ENCODE data around the gene CEP63. TPM values are rescaled to one million over a fixed set of nuclear protein-coding genes. Genes with fewer than 3 reads are reported as not detected.
"Not testable (repeated sequence)": the region's sequence is repeated elsewhere in the genome, so short reads cannot be mapped to it uniquely, and the experiment has no call there.

CEP63 gene
- total RNA-seq, 1 donor from 2014 or later = 26.3 TPM

DNA sequence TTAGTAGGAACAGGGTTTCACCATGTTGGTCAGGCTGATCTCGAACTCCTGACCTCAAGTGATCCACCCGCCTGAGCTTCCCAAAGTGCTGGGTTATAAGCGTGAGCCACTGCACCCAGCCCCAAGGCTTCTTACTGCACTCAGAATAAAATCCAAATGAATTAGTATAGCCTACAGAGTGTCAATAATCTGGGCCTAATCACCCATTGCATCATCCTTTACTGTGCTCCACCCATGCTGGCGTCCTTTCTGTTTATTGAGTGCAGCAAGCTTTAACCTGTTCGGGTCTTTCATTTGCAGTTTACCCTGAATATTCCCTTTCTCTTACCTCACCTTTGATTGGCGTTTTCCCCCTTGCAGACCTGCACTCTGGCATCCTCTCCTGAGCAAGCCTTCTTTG, 77.7 kb downstream of the CEP63 start:
- no peaks in the 10 kb centered on the region for H3K4me1 Mint-ChIP-seq (ENCODE audit: unreplicated experiment)
- H3K4me3 Mint-ChIP-seq (ENCODE audit: unreplicated experiment) = no peak overlapping the region
- peaks cover under 1% of the 10 kb centered on the region for H3K9me3 Mint-ChIP-seq (ENCODE audit: unreplicated experiment)

DNA sequence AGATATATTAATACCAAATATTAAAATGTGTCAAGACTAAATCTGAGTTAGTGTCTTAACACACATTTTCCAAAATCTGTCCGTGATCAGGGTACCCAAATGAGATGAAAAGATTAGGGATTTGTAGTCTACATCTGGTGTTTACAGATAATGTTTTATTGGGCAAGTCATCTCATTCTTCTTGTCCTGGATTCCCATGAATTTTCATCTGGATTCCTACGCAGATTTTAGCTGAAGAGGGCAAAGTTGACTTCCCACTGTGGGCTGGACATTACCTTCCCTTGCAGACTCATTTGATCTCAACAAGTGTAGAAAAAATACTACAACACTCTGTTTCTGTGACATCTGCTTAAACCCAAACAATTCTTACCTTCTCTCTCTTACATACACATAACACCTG, 79.1 kb downstream of the CEP63 start:
- Mint-ChIP-seq H3K4me1 (ENCODE audit: unreplicated experiment) (no peaks in the 10 kb centered on the region), H3K4me3 (ENCODE audit: unreplicated experiment) (no peak overlapping the region), H3K9me3 (ENCODE audit: unreplicated experiment) (peaks cover 9% of the 10 kb centered on the region), H3K36me3 (ENCODE audit: unreplicated experiment) (peaks cover 29% of the 10 kb centered on the region), H3K27ac (ENCODE audit: unreplicated experiment) (no peak overlapping the region), H3K27me3 (ENCODE audit: unreplicated experiment) (no peaks in the 10 kb centered on the region)
- TF ChIP-seq, protein P1, sequence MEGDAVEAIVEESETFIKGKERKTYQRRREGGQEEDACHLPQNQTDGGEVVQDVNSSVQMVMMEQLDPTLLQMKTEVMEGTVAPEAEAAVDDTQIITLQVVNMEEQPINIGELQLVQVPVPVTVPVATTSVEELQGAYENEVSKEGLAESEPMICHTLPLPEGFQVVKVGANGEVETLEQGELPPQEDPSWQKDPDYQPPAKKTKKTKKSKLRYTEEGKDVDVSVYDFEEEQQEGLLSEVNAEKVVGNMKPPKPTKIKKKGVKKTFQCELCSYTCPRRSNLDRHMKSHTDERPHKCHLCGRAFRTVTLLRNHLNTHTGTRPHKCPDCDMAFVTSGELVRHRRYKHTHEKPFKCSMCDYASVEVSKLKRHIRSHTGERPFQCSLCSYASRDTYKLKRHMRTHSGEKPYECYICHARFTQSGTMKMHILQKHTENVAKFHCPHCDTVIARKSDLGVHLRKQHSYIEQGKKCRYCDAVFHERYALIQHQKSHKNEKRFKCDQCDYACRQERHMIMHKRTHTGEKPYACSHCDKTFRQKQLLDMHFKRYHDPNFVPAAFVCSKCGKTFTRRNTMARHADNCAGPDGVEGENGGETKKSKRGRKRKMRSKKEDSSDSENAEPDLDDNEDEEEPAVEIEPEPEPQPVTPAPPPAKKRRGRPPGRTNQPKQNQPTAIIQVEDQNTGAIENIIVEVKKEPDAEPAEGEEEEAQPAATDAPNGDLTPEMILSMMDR (IDR thresholded peaks at IDR 0.05) = no peak
- DNase-seq (ENCODE audit: extremely low spot score, unreplicated experiment) = no peak

More for the DNA sequence above, 77.7 kb downstream of the CEP63 start:
- no peak overlapping the region for H3K27ac Mint-ChIP-seq (ENCODE audit: unreplicated experiment)
- no peak for DNase-seq (ENCODE audit: extremely low spot score, unreplicated experiment)
- no peaks in the 10 kb centered on the region for H3K27me3 Mint-ChIP-seq (ENCODE audit: unreplicated experiment)
- peaks cover 33% of the 10 kb centered on the region for H3K36me3 Mint-ChIP-seq (ENCODE audit: unreplicated experiment)
- TF ChIP-seq, protein P1 (IDR thresholded peaks at IDR 0.05) = no peak

DNA sequence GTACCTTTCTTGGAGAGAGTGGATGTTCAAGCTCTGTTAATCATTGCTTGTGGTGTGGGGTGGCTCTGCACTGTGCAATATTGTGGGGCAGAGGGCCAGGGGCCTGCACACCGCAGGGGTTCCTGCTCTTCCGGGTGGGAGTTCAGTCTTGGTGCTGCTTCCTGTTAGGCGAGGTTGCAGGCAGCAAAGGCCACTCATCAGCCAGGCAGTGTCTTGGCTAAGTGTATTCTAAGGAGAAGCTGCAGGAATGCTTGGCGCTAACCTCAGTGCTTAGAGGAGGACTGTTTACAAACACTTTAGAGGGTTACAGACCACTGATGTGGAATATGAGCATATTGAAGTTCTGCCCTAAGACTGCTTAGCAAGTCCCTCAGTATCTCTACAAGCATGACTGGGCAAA, 81.7 kb downstream of the CEP63 start:
- TF ChIP-seq, protein P1 (IDR thresholded peaks at IDR 0.05) = no peak
- Mint-ChIP-seq H3K4me1 (ENCODE audit: unreplicated experiment) (no peaks in the 10 kb centered on the region), H3K4me3 (ENCODE audit: unreplicated experiment) (no peak overlapping the region), H3K27me3 (ENCODE audit: unreplicated experiment) (no peaks in the 10 kb centered on the region), H3K36me3 (ENCODE audit: unreplicated experiment) (peaks cover 14% of the 10 kb centered on the region), H3K9me3 (ENCODE audit: unreplicated experiment) (peaks cover 16% of the 10 kb centered on the region), H3K27ac (ENCODE audit: unreplicated experiment) (no peak overlapping the region)
- DNase-seq (ENCODE audit: extremely low spot score, unreplicated experiment) = no peak

DNA sequence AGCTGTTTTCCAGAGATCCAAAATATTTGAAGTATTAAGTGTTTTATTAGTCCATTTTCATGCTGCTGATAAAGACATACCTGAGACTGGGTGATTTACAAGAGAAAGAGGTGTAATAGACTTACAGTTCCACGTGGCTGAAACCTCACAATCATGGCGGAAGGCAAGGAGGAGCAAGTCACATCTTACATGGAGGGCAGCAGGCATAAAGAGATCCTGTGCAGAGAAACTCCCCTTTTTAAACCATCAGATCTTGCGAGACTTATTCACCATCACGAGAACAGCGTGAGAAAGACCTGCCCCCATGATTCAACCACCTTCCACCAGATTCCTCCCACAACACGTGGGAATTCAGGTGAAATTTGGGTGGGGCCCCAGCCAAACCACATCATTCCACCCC, 82.9 kb downstream of the CEP63 start:
- H3K4me3 Mint-ChIP-seq (ENCODE audit: unreplicated experiment) = no peak overlapping the region
- TF ChIP-seq, protein P1 (IDR thresholded peaks at IDR 0.05) = no peak
- no peaks in the 10 kb centered on the region for H3K4me1 Mint-ChIP-seq (ENCODE audit: unreplicated experiment)
- H3K27ac Mint-ChIP-seq (ENCODE audit: unreplicated experiment) = no peak overlapping the region
- H3K9me3 Mint-ChIP-seq (ENCODE audit: unreplicated experiment) = peaks cover 28% of the 10 kb centered on the region
- peaks cover 8% of the 10 kb centered on the region for H3K36me3 Mint-ChIP-seq (ENCODE audit: unreplicated experiment)
- H3K27me3 Mint-ChIP-seq (ENCODE audit: unreplicated experiment) = no peaks in the 10 kb centered on the region
- no peak for DNase-seq (ENCODE audit: extremely low spot score, unreplicated experiment)

DNA sequence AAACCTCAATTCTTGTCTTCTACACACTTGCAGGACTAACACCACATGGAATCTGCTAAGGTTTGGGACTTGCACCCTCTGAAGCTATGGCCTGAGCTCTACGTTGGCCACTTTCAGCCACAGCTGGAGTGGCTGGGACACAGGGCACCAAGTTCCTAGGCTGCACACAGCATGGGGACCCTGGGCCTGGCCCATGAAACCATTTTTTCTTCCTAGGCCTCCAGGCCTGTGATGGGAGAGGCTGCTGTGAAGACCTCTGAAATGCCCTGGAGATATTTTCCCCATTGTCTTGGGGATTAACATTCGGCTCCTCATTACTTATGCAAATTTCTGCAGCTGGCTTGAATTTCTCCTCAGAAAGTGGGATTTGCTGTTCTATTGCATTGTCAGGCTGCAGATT, 84.0 kb downstream of the CEP63 start:
- not testable (repeated sequence) for H3K4me1 Mint-ChIP-seq (ENCODE audit: unreplicated experiment); H3K4me3 Mint-ChIP-seq (ENCODE audit: unreplicated experiment); H3K27me3 Mint-ChIP-seq (ENCODE audit: unreplicated experiment); H3K36me3 Mint-ChIP-seq (ENCODE audit: unreplicated experiment); H3K27ac Mint-ChIP-seq (ENCODE audit: unreplicated experiment); DNase-seq (ENCODE audit: extremely low spot score, unreplicated experiment)
- peaks cover 31% of the 10 kb centered on the region for H3K9me3 Mint-ChIP-seq (ENCODE audit: unreplicated experiment)

DNA sequence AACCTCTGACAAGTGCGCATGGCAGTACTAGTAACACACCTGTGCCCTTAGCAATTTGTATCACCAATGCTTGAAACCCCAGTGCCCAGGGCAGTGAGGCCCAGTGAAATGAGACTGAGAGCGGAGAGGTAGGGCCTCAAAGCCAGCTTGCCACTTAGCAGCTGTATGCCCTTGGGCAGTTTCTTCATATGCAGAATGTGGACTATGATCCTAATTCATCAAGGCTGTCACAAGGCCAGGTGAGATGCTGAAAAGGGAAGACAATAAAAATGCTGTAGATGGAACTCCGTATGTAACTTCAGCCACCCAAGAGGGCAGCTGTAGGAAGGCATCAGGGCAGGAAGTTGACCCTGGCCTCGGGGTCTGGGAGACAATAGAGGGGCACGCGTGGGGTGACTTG, 90.6 kb downstream of the CEP63 start:
- TF ChIP-seq, protein P1 (IDR thresholded peaks at IDR 0.05) = no peak
- Mint-ChIP-seq H3K9me3 (ENCODE audit: unreplicated experiment) (peaks cover 16% of the 10 kb centered on the region), H3K36me3 (ENCODE audit: unreplicated experiment) (peaks cover 1% of the 10 kb centered on the region), H3K27ac (ENCODE audit: unreplicated experiment) (no peak overlapping the region), H3K27me3 (ENCODE audit: unreplicated experiment) (no peaks in the 10 kb centered on the region), H3K4me1 (ENCODE audit: unreplicated experiment) (no peaks in the 10 kb centered on the region), H3K4me3 (ENCODE audit: unreplicated experiment) (no peak overlapping the region)
- no peak for DNase-seq (ENCODE audit: extremely low spot score, unreplicated experiment)

All from osteocyte (in vitro differentiated cells).